WTC11 (cell line): ENCODE measurements around the gene RASGRP4. TPM values are rescaled to one million over a fixed set of nuclear protein-coding genes. Genes with fewer than 3 reads are reported as not detected.

Source experiments
- ATAC-seq: fragments of 200-7000 bp; cut with Tn5 transposase; 2 replicates; pipeline ENCODE4 v1.10.0; 2021; ENCODE audit warnings: mild to moderate bottlenecking, moderate library complexity
- CTCF ChIA-PET: fragments of 300-600 bp; sonication (Branson Sonifier 250); formaldehyde crosslinking; loops from one replicate; lab custom pipeline; 2021; ENCODE audit warnings: antibody characterized with exemption; lab: Charles Lee
- POLR2A ChIA-PET: fragments of 350-600 bp; sonication (Branson Sonifier 250); formaldehyde crosslinking; loops from one replicate; lab custom pipeline; 2021; ENCODE audit warnings: antibody characterized with exemption; lab: Charles Lee
- DNase-seq: peaks from one replicate; pipeline ENCODE4 v3.0.0; 2021; ENCODE audit warnings: low spot score
- H3K27ac Mint-ChIP-seq: 2 replicates; pipeline ENCODE4 v1.8.0; 2021; ENCODE audit warnings: mixed read lengths
- H3K27me3 Mint-ChIP-seq: 2 replicates; pipeline ENCODE4 v1.8.0; 2021; ENCODE audit warnings: low read depth, mild to moderate bottlenecking, moderate library complexity, mixed read lengths
- H3K36me3 Mint-ChIP-seq: 2 replicates; pipeline ENCODE4 v1.8.0; 2021; ENCODE audit warnings: mixed read lengths
- H3K4me1 Mint-ChIP-seq: 2 replicates; pipeline ENCODE4 v1.8.0; 2022; ENCODE audit warnings: mixed read lengths
- H3K4me3 Mint-ChIP-seq: 2 replicates; pipeline ENCODE4 v1.8.0; 2021; ENCODE audit warnings: mild to moderate bottlenecking, moderate library complexity, mixed read lengths
- H3K9me3 Mint-ChIP-seq: 2 replicates; pipeline ENCODE4 v1.8.0; 2021; ENCODE audit warnings: mixed read lengths
- CTCF ChIP-seq: fragments of 200-600 bp; IDR thresholded peaks from 2 replicates; pipeline ENCODE4 v1.8.0; 2022; ENCODE audit warnings: antibody characterized with exemption
- ETV6 ChIP-seq: sonication (generic); formaldehyde crosslinking; IDR thresholded peaks from 2 replicates; pipeline ENCODE4 v1.8.1; 2022; ENCODE audit warnings: mild to moderate bottlenecking, missing genetic modification reagents
- JAZF1 ChIP-seq: fragments of 250-450 bp; sonication (Bioruptor Pico); IDR thresholded peaks from 2 replicates; pipeline ENCODE4 v1.9.0; 2021; ENCODE audit warnings: moderate library complexity, mild to moderate bottlenecking, inconsistent platforms
- JUN ChIP-seq: sonication (generic); formaldehyde crosslinking; IDR thresholded peaks from 2 replicates; pipeline ENCODE4 v1.8.0; 2023; ENCODE audit warnings: mild to moderate bottlenecking, missing genetic modification reagents
- MAX ChIP-seq: sonication (generic); formaldehyde crosslinking; IDR thresholded peaks from 2 replicates; pipeline ENCODE4 v1.8.0; 2022; ENCODE audit warnings: mild to moderate bottlenecking, missing genetic modification reagents
- NFATC4 ChIP-seq: fragments of 250-450 bp; sonication (Bioruptor Pico); IDR thresholded peaks from 2 replicates; pipeline ENCODE4 v1.9.0; 2021; ENCODE audit warnings: mild to moderate bottlenecking
- RELA ChIP-seq: sonication (generic); formaldehyde crosslinking; IDR thresholded peaks from 2 replicates; pipeline ENCODE4 v1.8.1; 2022; ENCODE audit warnings: missing genetic modification reagents, mild to moderate bottlenecking, borderline replicate concordance
- SP1 ChIP-seq: sonication (generic); formaldehyde crosslinking; conservative IDR thresholded peaks from 2 replicates; pipeline ENCODE4 v1.8.1; 2022; ENCODE audit warnings: missing genetic modification reagents
- TCF7 ChIP-seq: sonication (generic); formaldehyde crosslinking; IDR thresholded peaks from 2 replicates; pipeline ENCODE4 v1.8.0; 2022; ENCODE audit warnings: mild to moderate bottlenecking, low read depth, missing genetic modification reagents, moderate library complexity
- USF1 ChIP-seq: sonication (generic); formaldehyde crosslinking; IDR thresholded peaks from 2 replicates; pipeline ENCODE4 v1.8.0; 2022; ENCODE audit warnings: mild to moderate bottlenecking, missing genetic modification reagents
- ZNF138 ChIP-seq: sonication (generic); formaldehyde crosslinking; conservative IDR thresholded peaks from 2 replicates; pipeline ENCODE4 v1.8.1; 2022; ENCODE audit warnings: mild to moderate bottlenecking, moderate library complexity, missing genetic modification reagents
- ZNF232 ChIP-seq: sonication (generic); formaldehyde crosslinking; IDR thresholded peaks from 2 replicates; pipeline ENCODE4 v1.8.0; 2022; ENCODE audit warnings: mild to moderate bottlenecking, missing genetic modification reagents
- ZNF281 ChIP-seq: sonication (generic); formaldehyde crosslinking; IDR thresholded peaks from 2 replicates; pipeline ENCODE4 v1.8.0; 2023; ENCODE audit warnings: mild to moderate bottlenecking, missing genetic modification reagents
- ZNF396 ChIP-seq: fragments of 250-450 bp; sonication (Bioruptor Pico); IDR thresholded peaks from 2 replicates; pipeline ENCODE4 v1.8.0; 2021; ENCODE audit warnings: mild to moderate bottlenecking, moderate library complexity, borderline replicate concordance
- ZNF512 ChIP-seq: sonication (generic); formaldehyde crosslinking; IDR thresholded peaks from 2 replicates; pipeline ENCODE4 v1.8.1; 2022; ENCODE audit warnings: missing genetic modification reagents, borderline replicate concordance
- total RNA-seq: library from RNA; stranded (reverse); gene quantifications from 3 replicates; pipeline ENCODE4 v1.2.3, GENCODE V29; 2021
- TF ChIP-seq, protein P1 (sequence below): fragments of 250-450 bp; sonication (Bioruptor Pico); IDR thresholded peaks from 2 replicates; pipeline ENCODE4 v1.9.0; 2021; ENCODE audit warnings: mild to moderate bottlenecking
- TF ChIP-seq, protein P2 (sequence below): sonication (generic); formaldehyde crosslinking; IDR thresholded peaks from 2 replicates; pipeline ENCODE4 v1.8.0; 2022; ENCODE audit warnings: mild to moderate bottlenecking, missing genetic modification reagents
- TF ChIP-seq, protein P3 (sequence below): sonication (generic); formaldehyde crosslinking; IDR thresholded peaks from 2 replicates; pipeline ENCODE4 v1.8.1; 2022; ENCODE audit warnings: low read depth, missing genetic modification reagents, borderline replicate concordance

Gene RASGRP4
- total RNA-seq, 1 experiment from 2014 or later = 2.5 TPM

- POLR2A ChIA-PET = no interaction called here
- DNase-seq (no peak), ATAC-seq (no peak)
- Mint-ChIP-seq H3K27ac (no peak overlapping the region), H3K36me3 (peaks cover 30% of the 10 kb centered on the region), H3K9me3 (no peaks in the 10 kb centered on the region), H3K4me1 (peaks cover 25% of the 10 kb centered on the region), H3K27me3 (peaks cover 55% of the 10 kb centered on the region), H3K4me3 (peak overlapping the region; percentile 66)
- no peak for TF ChIP-seq ZNF396
- TF ChIP-seq MAX (CRISPR knock-in tag) = no peak
- no peak for TF ChIP-seq NFATC4 (CRISPR knock-in tag)
- TF ChIP-seq, protein P1, sequence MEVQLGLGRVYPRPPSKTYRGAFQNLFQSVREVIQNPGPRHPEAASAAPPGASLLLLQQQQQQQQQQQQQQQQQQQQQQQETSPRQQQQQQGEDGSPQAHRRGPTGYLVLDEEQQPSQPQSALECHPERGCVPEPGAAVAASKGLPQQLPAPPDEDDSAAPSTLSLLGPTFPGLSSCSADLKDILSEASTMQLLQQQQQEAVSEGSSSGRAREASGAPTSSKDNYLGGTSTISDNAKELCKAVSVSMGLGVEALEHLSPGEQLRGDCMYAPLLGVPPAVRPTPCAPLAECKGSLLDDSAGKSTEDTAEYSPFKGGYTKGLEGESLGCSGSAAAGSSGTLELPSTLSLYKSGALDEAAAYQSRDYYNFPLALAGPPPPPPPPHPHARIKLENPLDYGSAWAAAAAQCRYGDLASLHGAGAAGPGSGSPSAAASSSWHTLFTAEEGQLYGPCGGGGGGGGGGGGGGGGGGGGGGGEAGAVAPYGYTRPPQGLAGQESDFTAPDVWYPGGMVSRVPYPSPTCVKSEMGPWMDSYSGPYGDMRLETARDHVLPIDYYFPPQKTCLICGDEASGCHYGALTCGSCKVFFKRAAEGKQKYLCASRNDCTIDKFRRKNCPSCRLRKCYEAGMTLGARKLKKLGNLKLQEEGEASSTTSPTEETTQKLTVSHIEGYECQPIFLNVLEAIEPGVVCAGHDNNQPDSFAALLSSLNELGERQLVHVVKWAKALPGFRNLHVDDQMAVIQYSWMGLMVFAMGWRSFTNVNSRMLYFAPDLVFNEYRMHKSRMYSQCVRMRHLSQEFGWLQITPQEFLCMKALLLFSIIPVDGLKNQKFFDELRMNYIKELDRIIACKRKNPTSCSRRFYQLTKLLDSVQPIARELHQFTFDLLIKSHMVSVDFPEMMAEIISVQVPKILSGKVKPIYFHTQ (CRISPR knock-in tag) = no peak
- TF ChIP-seq JAZF1 (CRISPR knock-in tag) = no peak
- CTCF ChIA-PET = interaction anchor here (0.9 to 1.8 kb wide), 3 partner anchors 11 to 241 kb away, joined by 5 read pairs; partner anchors contain the start of gene PSMD8
Observed at GRCh38 chr19:38395381-38396114, 30.5 kb downstream of the RASGRP4 start.

DNA sequence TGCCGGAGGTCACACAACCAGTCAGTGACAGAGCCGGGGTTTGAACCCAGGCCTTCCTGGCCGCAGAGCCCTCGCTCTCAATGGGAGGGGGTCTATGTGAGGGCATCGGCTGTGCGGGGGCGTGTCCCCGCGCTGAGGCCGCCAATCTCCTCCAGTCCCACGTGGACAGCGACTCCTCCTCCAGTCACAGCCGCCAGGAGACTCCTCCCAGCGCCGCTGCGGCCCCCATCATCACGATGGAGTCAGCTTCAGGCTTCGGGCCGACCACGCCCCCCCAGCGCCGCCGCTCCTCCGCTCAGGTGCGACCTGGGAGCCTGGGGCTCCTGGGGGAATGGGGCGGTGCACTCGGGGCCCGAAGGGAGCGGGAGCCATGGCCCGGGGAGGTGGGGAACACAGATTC is 31.5 kb downstream of the RASGRP4 start:
- ChIA-PET CTCF (interaction anchor here (0.9 to 2.7 kb wide), 4 partner anchors 9 to 242 kb away, joined by 3 to 55 read pairs (median 6); partner anchors contain the start of gene FAM98C), POLR2A (interaction anchor here (0.8 to 1.0 kb wide), 2 partner anchors 9 to 20 kb away, joined by 3 read pairs; partner anchors contain the start of gene PSMD8)
- Mint-ChIP-seq H3K4me3 (peak overlapping the region; percentile 66), H3K4me1 (peaks cover 30% of the 10 kb centered on the region), H3K27me3 (peaks cover 45% of the 10 kb centered on the region), H3K27ac (peak overlapping the region; percentile 72; the same call in 1 of the 2 replicates), H3K36me3 (peaks cover 30% of the 10 kb centered on the region), H3K9me3 (no peaks in the 10 kb centered on the region)
- DNase-seq (peak; percentile 99), ATAC-seq (peak; percentile 94)
- TF ChIP-seq ETV6 (CRISPR knock-in tag) (peak; percentile 50; the same call in 1 of the 2 replicates), ZNF281 (CRISPR knock-in tag) (no peak), ZNF138 (no peak), SP1 (CRISPR knock-in tag) (peak; percentile 79), CTCF (no peak), RELA (0 out of 2 replicates have a peak, but pooled peaks have one; percentile 35), USF1 (CRISPR knock-in tag) (peak; percentile 83), ZNF232 (CRISPR knock-in tag) (no peak), MAX (CRISPR knock-in tag) (peak; percentile 80), TCF7 (no peak), JUN (CRISPR knock-in tag) (no peak), ZNF512 (CRISPR knock-in tag) (no peak)
- TF ChIP-seq, protein P2, sequence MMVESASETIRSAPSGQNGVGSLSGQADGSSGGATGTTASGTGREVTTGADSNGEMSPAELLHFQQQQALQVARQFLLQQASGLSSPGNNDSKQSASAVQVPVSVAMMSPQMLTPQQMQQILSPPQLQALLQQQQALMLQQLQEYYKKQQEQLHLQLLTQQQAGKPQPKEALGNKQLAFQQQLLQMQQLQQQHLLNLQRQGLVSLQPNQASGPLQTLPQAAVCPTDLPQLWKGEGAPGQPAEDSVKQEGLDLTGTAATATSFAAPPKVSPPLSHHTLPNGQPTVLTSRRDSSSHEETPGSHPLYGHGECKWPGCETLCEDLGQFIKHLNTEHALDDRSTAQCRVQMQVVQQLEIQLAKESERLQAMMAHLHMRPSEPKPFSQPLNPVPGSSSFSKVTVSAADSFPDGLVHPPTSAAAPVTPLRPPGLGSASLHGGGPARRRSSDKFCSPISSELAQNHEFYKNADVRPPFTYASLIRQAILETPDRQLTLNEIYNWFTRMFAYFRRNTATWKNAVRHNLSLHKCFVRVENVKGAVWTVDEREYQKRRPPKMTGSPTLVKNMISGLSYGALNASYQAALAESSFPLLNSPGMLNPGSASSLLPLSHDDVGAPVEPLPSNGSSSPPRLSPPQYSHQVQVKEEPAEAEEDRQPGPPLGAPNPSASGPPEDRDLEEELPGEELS (CRISPR knock-in tag) = 0 out of 2 replicates have a peak, but pooled peaks have one; percentile 38
- TF ChIP-seq, protein P3, sequence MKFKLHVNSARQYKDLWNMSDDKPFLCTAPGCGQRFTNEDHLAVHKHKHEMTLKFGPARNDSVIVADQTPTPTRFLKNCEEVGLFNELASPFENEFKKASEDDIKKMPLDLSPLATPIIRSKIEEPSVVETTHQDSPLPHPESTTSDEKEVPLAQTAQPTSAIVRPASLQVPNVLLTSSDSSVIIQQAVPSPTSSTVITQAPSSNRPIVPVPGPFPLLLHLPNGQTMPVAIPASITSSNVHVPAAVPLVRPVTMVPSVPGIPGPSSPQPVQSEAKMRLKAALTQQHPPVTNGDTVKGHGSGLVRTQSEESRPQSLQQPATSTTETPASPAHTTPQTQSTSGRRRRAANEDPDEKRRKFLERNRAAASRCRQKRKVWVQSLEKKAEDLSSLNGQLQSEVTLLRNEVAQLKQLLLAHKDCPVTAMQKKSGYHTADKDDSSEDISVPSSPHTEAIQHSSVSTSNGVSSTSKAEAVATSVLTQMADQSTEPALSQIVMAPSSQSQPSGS = no peak
